Transverse colon (tissue), 4 donors: Measurements from ENCODE around the gene GALNT18.

Experiments
- CTCF ChIP-seq, 5 experiments: fragments of 200-600 bp in 3 of 5; fragments of 450-650 bp in 2 of 5; sonication (generic) in 3 of 5; IDR thresholded peaks; 1 replicate in 2 of 5; 2 replicates in 3 of 5; pipeline ENCODE4 v1.5.1; 2016 to 2017; ENCODE audit warnings: antibody characterized with exemption in 5 of 5, inconsistent platforms in 3 of 5, mild to moderate bottlenecking in 2 of 5, moderate library complexity in 1 of 5
- POLR2AphosphoS5 ChIP-seq, 3 donors: sonication (generic); formaldehyde crosslinking; IDR thresholded peaks; one replicate each; pipeline ENCODE4 v1.6.1; 2016; ENCODE audit warnings: antibody characterized with exemption in 3 of 3

GRCh38 chr11:11482730-11483129, 139.1 kb downstream of the GALNT18 start:
- no peak for TF ChIP-seq CTCF (IDR thresholded peaks at IDR 0.05)
- no peak for TF ChIP-seq POLR2AphosphoS5 (IDR thresholded peaks at IDR 0.05)
